WTC11 (cell line): Measurements from ENCODE around the gene PTX4. TPM values are rescaled to one million over a fixed set of nuclear protein-coding genes. Genes with fewer than 3 reads are reported as not detected.

Experiments
- ATAC-seq: fragments of 200-7000 bp; cut with Tn5 transposase; 2 replicates; pipeline ENCODE4 v1.10.0; 2021; ENCODE audit warnings: mild to moderate bottlenecking, moderate library complexity
- CTCF ChIA-PET: fragments of 300-600 bp; sonication (Branson Sonifier 250); formaldehyde crosslinking; loops from one replicate; lab custom pipeline; 2021; ENCODE audit warnings: antibody characterized with exemption; lab: Charles Lee
- POLR2A ChIA-PET: fragments of 350-600 bp; sonication (Branson Sonifier 250); formaldehyde crosslinking; loops from one replicate; lab custom pipeline; 2021; ENCODE audit warnings: antibody characterized with exemption; lab: Charles Lee
- DNase-seq: peaks from one replicate; pipeline ENCODE4 v3.0.0; 2021; ENCODE audit warnings: low spot score
- H3K27ac Mint-ChIP-seq: 2 replicates; pipeline ENCODE4 v1.8.0; 2021; ENCODE audit warnings: mixed read lengths
- H3K27me3 Mint-ChIP-seq: 2 replicates; pipeline ENCODE4 v1.8.0; 2021; ENCODE audit warnings: low read depth, mild to moderate bottlenecking, moderate library complexity, mixed read lengths
- H3K36me3 Mint-ChIP-seq: 2 replicates; pipeline ENCODE4 v1.8.0; 2021; ENCODE audit warnings: mixed read lengths
- H3K4me1 Mint-ChIP-seq: 2 replicates; pipeline ENCODE4 v1.8.0; 2022; ENCODE audit warnings: mixed read lengths
- H3K4me3 Mint-ChIP-seq: 2 replicates; pipeline ENCODE4 v1.8.0; 2021; ENCODE audit warnings: mild to moderate bottlenecking, moderate library complexity, mixed read lengths
- H3K9me3 Mint-ChIP-seq: 2 replicates; pipeline ENCODE4 v1.8.0; 2021; ENCODE audit warnings: mixed read lengths
- ATF2 ChIP-seq: sonication (generic); formaldehyde crosslinking; IDR thresholded peaks from 2 replicates; pipeline ENCODE4 v1.8.1; 2022; ENCODE audit warnings: low read depth, missing genetic modification reagents, borderline replicate concordance
- ATF3 ChIP-seq: sonication (generic); formaldehyde crosslinking; conservative IDR thresholded peaks from 2 replicates; pipeline ENCODE4 v1.8.1; 2022; ENCODE audit warnings: mild to moderate bottlenecking, missing genetic modification reagents
- CREB1 ChIP-seq: sonication (generic); formaldehyde crosslinking; IDR thresholded peaks from 2 replicates; pipeline ENCODE4 v1.8.0; 2023; ENCODE audit warnings: mild to moderate bottlenecking, missing genetic modification reagents
- E2F4 ChIP-seq: sonication (generic); formaldehyde crosslinking; IDR thresholded peaks from 2 replicates; pipeline ENCODE4 v1.8.1; 2022; ENCODE audit warnings: low read depth, mild to moderate bottlenecking, moderate library complexity, missing genetic modification reagents, borderline replicate concordance
- FOXK1 ChIP-seq: sonication (generic); formaldehyde crosslinking; IDR thresholded peaks from 2 replicates; pipeline ENCODE4 v1.8.0; 2022; ENCODE audit warnings: mild to moderate bottlenecking, moderate library complexity, missing genetic modification reagents
- GTF2I ChIP-seq: fragments of 250-450 bp; sonication (Bioruptor Pico); conservative IDR thresholded peaks from 2 replicates; pipeline ENCODE4 v1.4.0; 2021; ENCODE audit warnings: mild to moderate bottlenecking
- HMGA2 ChIP-seq: fragments of 250-450 bp; sonication (Bioruptor Pico); IDR thresholded peaks from 2 replicates; pipeline ENCODE4 v1.4.0; 2021; ENCODE audit warnings: mild to moderate bottlenecking, moderate library complexity
- MLX ChIP-seq: sonication (generic); formaldehyde crosslinking; IDR thresholded peaks from 2 replicates; pipeline ENCODE4 v1.8.1; 2023; ENCODE audit warnings: mild to moderate bottlenecking, missing genetic modification reagents, moderate library complexity
- NFE2L1 ChIP-seq: sonication (generic); formaldehyde crosslinking; IDR thresholded peaks from 2 replicates; pipeline ENCODE4 v1.8.1; 2023; ENCODE audit warnings: missing genetic modification reagents
- NR1H2 ChIP-seq: sonication (generic); formaldehyde crosslinking; IDR thresholded peaks from 2 replicates; pipeline ENCODE4 v1.9.0; 2021; ENCODE audit warnings: mild to moderate bottlenecking, moderate library complexity, missing genetic modification reagents
- OVOL2 ChIP-seq: fragments of 250-450 bp; sonication (Bioruptor Pico); IDR thresholded peaks from 2 replicates; pipeline ENCODE4 v1.9.0; 2021; ENCODE audit warnings: mild to moderate bottlenecking, borderline replicate concordance
- RELA ChIP-seq: sonication (generic); formaldehyde crosslinking; IDR thresholded peaks from 2 replicates; pipeline ENCODE4 v1.8.1; 2022; ENCODE audit warnings: missing genetic modification reagents, mild to moderate bottlenecking, borderline replicate concordance
- ZNF121 ChIP-seq: sonication (generic); formaldehyde crosslinking; IDR thresholded peaks from 2 replicates; pipeline ENCODE4 v1.8.0; 2023; ENCODE audit warnings: missing genetic modification reagents
- ZNF232 ChIP-seq: sonication (generic); formaldehyde crosslinking; IDR thresholded peaks from 2 replicates; pipeline ENCODE4 v1.8.0; 2022; ENCODE audit warnings: mild to moderate bottlenecking, missing genetic modification reagents
- ZNF281 ChIP-seq: sonication (generic); formaldehyde crosslinking; IDR thresholded peaks from 2 replicates; pipeline ENCODE4 v1.8.0; 2023; ENCODE audit warnings: mild to moderate bottlenecking, missing genetic modification reagents
- total RNA-seq: library from RNA; stranded (reverse); gene quantifications from 3 replicates; pipeline ENCODE4 v1.2.3, GENCODE V29; 2021
- TF ChIP-seq, protein P1 (sequence below): sonication (generic); formaldehyde crosslinking; IDR thresholded peaks from 2 replicates; pipeline ENCODE4 v1.8.0; 2022; ENCODE audit warnings: missing genetic modification reagents

PTX4 gene
- total RNA-seq, 1 experiment from 2014 or later, result 0.26 TPM

DNA sequence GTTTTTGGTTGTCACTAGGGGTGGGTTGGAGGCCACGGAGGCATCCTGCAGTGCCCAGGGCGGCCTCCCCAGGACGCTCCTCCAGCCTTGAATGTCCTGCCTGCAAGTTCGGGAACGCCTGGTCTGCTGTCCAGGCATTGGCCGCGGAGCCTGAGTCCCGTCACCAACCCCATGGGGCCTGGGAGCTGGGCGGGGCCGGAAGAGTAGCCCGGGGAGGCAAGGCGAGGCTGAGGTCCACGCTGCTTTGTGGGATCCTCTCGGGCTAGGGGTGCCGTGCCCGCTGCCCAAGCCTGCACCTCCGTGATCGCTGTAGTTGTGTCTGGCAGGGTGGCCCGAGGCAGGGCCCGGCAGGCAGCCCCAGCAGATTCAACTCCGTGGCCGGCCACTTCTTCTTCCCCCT lies 17.2 kb upstream of the PTX4 start:
- ATAC-seq (no peak), DNase-seq (no peak)
- no peaks in the 10 kb centered on the region for H3K27me3 Mint-ChIP-seq
- H3K4me1 Mint-ChIP-seq, result no peaks in the 10 kb centered on the region
- TF ChIP-seq, protein P1, sequence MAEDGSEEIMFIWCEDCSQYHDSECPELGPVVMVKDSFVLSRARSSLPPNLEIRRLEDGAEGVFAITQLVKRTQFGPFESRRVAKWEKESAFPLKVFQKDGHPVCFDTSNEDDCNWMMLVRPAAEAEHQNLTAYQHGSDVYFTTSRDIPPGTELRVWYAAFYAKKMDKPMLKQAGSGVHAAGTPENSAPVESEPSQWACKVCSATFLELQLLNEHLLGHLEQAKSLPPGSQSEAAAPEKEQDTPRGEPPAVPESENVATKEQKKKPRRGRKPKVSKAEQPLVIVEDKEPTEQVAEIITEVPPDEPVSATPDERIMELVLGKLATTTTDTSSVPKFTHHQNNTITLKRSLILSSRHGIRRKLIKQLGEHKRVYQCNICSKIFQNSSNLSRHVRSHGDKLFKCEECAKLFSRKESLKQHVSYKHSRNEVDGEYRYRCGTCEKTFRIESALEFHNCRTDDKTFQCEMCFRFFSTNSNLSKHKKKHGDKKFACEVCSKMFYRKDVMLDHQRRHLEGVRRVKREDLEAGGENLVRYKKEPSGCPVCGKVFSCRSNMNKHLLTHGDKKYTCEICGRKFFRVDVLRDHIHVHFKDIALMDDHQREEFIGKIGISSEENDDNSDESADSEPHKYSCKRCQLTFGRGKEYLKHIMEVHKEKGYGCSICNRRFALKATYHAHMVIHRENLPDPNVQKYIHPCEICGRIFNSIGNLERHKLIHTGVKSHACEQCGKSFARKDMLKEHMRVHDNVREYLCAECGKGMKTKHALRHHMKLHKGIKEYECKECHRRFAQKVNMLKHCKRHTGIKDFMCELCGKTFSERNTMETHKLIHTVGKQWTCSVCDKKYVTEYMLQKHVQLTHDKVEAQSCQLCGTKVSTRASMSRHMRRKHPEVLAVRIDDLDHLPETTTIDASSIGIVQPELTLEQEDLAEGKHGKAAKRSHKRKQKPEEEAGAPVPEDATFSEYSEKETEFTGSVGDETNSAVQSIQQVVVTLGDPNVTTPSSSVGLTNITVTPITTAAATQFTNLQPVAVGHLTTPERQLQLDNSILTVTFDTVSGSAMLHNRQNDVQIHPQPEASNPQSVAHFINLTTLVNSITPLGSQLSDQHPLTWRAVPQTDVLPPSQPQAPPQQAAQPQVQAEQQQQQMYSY (CRISPR knock-in tag), result no peak
- TF ChIP-seq E2F4 (no peak), ZNF232 (CRISPR knock-in tag) (no peak), ATF3 (CRISPR knock-in tag) (no peak)
- CTCF ChIA-PET, result no interaction called here
- H3K9me3 Mint-ChIP-seq, result no peaks in the 10 kb centered on the region
- no peak overlapping the region for H3K27ac Mint-ChIP-seq
- H3K4me3 Mint-ChIP-seq, result no peak overlapping the region
- peaks cover 17% of the 10 kb centered on the region for H3K36me3 Mint-ChIP-seq
- POLR2A ChIA-PET, result no interaction called here

DNA sequence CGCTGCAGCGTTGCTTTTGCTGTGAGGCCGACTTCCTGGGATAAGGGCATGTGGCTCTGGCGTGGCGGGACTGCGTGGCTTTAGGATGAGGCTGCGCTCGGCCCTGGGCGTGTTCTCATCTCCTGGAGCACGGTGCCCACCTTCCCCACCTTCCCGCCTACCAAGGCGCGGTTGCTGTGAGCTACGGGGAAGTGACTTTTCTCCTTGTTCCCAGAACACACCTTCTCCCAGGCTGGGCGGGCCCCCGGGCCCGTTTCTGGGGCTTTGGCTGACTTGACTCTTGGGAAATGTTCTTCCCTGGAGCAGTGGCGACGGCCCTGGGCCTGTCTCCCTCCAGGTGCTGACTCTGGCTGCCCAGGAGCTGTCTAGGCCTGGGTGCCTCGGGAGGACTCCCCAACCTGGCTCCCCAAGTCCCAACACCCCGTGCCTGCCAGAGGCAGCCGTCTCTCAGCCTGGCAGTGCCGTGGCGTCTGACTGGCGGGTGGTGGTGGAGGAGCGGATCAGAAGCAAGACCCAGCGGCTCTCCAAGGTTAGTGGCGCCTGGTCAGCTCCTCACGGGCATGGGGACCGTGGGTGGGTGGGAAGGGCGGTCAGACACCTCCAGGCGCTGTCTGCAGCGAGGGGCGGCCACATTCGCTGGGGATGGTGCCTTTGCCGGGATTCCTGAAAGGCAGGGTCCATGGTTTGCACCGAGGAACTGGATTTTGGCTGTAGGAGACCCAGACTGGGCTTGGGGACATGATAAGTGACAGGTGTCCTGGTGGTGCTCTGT lies 16.5 kb upstream of the PTX4 start:
- peaks cover 17% of the 10 kb centered on the region for H3K36me3 Mint-ChIP-seq
- no peaks in the 10 kb centered on the region for H3K9me3 Mint-ChIP-seq
- ChIA-PET POLR2A (no interaction called here), CTCF (interaction anchor here (0.7 kb wide), 1 partner anchor 9 kb away, joined by 6 read pairs; no protein-coding TSS in a partner anchor)
- no peak for TF ChIP-seq MLX
- no peak for TF ChIP-seq ZNF281 (CRISPR knock-in tag)
- TF ChIP-seq HMGA2 (CRISPR knock-in tag), result no peak
- TF ChIP-seq NR1H2 (CRISPR knock-in tag), result no peak
- no peak for TF ChIP-seq OVOL2 (CRISPR knock-in tag)
- no peaks in the 10 kb centered on the region for H3K27me3 Mint-ChIP-seq
- no peak for ATAC-seq
- H3K4me1 Mint-ChIP-seq, result no peaks in the 10 kb centered on the region
- no peak for DNase-seq
- no peak overlapping the region for H3K4me3 Mint-ChIP-seq
- no peak overlapping the region for H3K27ac Mint-ChIP-seq

DNA sequence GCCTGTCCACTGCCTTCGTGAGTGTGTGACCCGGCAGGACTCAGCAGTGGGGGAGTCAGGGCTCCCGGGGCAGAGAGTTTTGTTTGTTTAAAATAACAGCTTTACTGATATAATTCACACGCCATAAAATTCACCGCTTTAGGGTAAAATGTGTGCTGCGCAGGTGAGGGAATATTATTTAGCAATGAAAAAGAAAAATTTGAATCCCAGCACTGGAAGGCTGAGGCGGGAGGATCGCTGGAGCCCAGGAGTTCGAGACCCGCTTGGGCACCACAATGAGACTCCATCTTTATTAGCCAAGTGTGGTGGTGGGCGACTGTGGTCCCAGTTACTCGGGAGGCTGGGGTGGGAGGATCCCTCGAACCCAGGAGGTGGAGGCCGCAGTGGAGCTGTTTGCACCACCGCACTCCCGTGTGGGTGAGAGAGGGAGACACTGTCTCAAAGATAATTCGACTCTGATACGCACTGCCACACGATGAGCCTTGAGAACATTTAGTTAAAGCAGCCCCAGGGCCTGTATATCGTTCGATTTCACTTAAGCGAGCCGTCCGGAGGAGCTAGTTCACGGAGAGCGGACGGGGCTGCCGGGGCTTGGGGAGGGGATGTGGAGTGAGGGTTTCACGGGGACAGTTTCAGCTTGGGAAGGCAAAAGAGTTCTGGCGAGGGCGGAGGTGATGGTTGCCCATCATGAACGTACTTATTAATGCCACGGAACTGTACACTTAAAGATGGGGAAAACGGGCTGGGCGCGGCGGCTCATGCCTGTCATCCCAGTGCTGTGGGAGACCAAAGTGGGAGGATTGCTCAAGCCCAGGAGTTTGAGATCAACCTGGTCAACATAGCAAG lies 14.6 kb upstream of the PTX4 start:
- ATAC-seq (no peak), DNase-seq (no peak)
- Mint-ChIP-seq H3K9me3 (no peaks in the 10 kb centered on the region), H3K27me3 (no peaks in the 10 kb centered on the region), H3K27ac (no peak overlapping the region), H3K4me3 (no peak overlapping the region), H3K4me1 (no peaks in the 10 kb centered on the region), H3K36me3 (peaks cover 21% of the 10 kb centered on the region)
- CTCF ChIA-PET, result no interaction called here
- POLR2A ChIA-PET, result no interaction called here
- TF ChIP-seq ATF2 (no peak), RELA (no peak), ZNF121 (no peak), CREB1 (CRISPR knock-in tag) (no peak), FOXK1 (no peak), GTF2I (peak; percentile 49; the same call in 1 of the 2 replicates), NFE2L1 (CRISPR knock-in tag) (no peak)
